Mucosa of descending colon (tissue), 3 donors: Measurements from ENCODE around the gene BCHE. TPM values are rescaled to one million over a fixed set of nuclear protein-coding genes. Genes with fewer than 3 reads are reported as not detected.

Source experiments
- ATAC-seq: fragments of 200-7000 bp; cut with Tn5 transposase; one replicate; pipeline ENCODE4 v1.9.1; 2020; ENCODE audit warnings: mild to moderate bottlenecking, moderate library complexity
- DNase-seq, 3 donors: peaks; one replicate each; pipeline ENCODE4 v3.0.0-alpha.2; 2020
- H3K36me3 ChIP-seq: fragments of 200-600 bp; one replicate; pipeline ENCODE4 v1.8.0; 2021; ENCODE audit warnings: low read depth, mild to moderate bottlenecking
- H3K4me1 ChIP-seq: fragments of 200-600 bp; one replicate; pipeline ENCODE4 v1.8.0; 2021; ENCODE audit warnings: low read depth, mild to moderate bottlenecking
- H3K4me3 ChIP-seq: fragments of 200-600 bp; one replicate; pipeline ENCODE4 v1.8.0; 2021; ENCODE audit warnings: mild to moderate bottlenecking
- H3K9me3 ChIP-seq: fragments of 200-600 bp; one replicate; pipeline ENCODE4 v1.8.0; 2021; ENCODE audit warnings: mild to moderate bottlenecking
- intact Hi-C, 2 donors: fragments of 100-400 bp; cut with DNase I in 1 of 2; cut with micrococcal nuclease in 1 of 2; formaldehyde crosslinking; loops; one replicate each; pipeline versions ENCODE4 v1.11.0 to v1.11.1; 2022; cut with DNase I, micrococcal nuclease
- total RNA-seq, 3 donors: library from RNA; stranded (reverse); fragmentation: NEBNext Ultra II Directional in 2 of 3; extraction: Animal tissue kit (Norgen Biotek cat#: 25700) in 2 of 3; gene quantifications; one replicate each; pipeline versions ENCODE4 v1.2.1 to v1.2.4, GENCODE V29; 2021 to 2023
- TF ChIP-seq, protein P1 (sequence below): fragments of 200-600 bp; IDR thresholded peaks from one replicate; pipeline ENCODE4 v1.8.0; 2022; ENCODE audit warnings: antibody characterized with exemption, mild to moderate bottlenecking
- donor health status: DM: no; HTN: no; CAD: no; lungs with moderate emphysema.
- donor health status: DM: no; HTN: no; CAD: no.
- donor health status: DM: no; HTN: yes; CAD: no.

BCHE gene
- total RNA-seq, 3 donors from 2014 or later = 1.2 to 26.6 (median 3.1) TPM

DNA sequence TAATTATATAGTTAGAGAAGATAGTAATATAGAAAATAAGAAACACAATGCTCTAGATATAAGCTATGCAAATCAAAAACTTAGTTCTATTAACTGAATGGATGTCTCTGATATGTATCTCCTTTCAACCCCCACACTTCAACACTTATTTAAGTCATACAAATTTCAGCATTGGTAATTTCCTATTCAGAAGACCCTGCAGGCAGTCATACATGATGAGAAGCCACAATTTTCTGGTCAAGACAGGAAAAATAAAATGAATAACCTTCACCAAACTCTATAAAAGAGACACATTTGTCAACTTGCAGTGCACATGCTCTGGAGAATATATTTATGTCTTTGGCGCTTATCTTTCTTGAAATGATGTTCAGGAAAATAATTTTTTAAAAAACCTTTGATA, 578 bp upstream of the BCHE start:
- TF ChIP-seq, protein P1, sequence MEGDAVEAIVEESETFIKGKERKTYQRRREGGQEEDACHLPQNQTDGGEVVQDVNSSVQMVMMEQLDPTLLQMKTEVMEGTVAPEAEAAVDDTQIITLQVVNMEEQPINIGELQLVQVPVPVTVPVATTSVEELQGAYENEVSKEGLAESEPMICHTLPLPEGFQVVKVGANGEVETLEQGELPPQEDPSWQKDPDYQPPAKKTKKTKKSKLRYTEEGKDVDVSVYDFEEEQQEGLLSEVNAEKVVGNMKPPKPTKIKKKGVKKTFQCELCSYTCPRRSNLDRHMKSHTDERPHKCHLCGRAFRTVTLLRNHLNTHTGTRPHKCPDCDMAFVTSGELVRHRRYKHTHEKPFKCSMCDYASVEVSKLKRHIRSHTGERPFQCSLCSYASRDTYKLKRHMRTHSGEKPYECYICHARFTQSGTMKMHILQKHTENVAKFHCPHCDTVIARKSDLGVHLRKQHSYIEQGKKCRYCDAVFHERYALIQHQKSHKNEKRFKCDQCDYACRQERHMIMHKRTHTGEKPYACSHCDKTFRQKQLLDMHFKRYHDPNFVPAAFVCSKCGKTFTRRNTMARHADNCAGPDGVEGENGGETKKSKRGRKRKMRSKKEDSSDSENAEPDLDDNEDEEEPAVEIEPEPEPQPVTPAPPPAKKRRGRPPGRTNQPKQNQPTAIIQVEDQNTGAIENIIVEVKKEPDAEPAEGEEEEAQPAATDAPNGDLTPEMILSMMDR = no peak
- no peaks in the 10 kb centered on the region for H3K9me3 ChIP-seq
- no peak overlapping the region for H3K4me3 ChIP-seq
- ATAC-seq (no peak), DNase-seq (no peak)
- no peaks in the 10 kb centered on the region for H3K36me3 ChIP-seq
- H3K4me1 ChIP-seq = no peaks in the 10 kb centered on the region
- intact Hi-C loops = no loop called here

DNA sequence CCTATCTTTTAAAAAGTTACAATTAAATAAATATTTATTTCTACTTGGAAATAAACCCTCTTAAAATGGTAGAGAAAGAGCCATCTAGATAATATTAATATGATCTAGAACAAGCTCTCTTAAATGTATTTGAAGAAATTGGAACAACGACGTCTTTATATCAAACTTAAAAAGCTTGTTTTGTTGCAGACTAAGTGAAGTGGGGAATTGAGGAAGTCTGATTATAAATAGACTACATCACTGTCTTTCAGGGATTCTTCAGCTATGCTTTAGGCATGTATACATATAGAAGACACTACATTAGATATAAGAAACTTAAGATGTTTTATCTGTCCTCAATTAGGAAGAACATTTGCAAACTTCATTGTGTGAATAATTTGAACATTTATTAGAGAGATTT, 1.8 kb downstream of the BCHE start:
- no peak overlapping the region for H3K4me3 ChIP-seq
- intact Hi-C loops = no loop called here
- ATAC-seq = no peak
- H3K4me1 ChIP-seq = no peaks in the 10 kb centered on the region
- no peaks in the 10 kb centered on the region for H3K9me3 ChIP-seq
- TF ChIP-seq, protein P1 = no peak
- H3K36me3 ChIP-seq = no peaks in the 10 kb centered on the region
- no peak for DNase-seq

DNA sequence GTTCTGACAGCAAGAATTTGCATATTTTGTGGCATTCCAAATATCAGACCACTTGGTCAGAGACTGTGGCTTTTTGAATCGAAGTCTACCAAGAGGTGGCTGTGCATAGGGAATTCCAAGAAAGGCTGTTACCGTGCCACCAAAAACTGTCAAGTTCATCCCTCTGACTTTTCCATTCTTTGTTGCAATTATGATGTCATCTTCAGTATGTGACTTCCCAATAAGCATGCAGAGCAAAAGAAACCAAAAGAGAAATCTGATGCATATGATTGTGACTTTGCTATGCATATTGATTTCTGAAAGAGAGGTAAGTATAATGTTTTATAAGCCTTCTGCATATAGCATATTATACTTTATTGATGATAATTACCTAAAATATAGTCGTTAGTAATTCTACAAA, 6.5 kb downstream of the BCHE start:
- Histone ChIP-seq H3K4me3 (no peak overlapping the region), H3K36me3 (no peaks in the 10 kb centered on the region), H3K9me3 (no peaks in the 10 kb centered on the region), H3K4me1 (no peaks in the 10 kb centered on the region)
- no peak for DNase-seq
- intact Hi-C loops = no loop called here
- no peak for ATAC-seq
- TF ChIP-seq, protein P1 = no peak

DNA sequence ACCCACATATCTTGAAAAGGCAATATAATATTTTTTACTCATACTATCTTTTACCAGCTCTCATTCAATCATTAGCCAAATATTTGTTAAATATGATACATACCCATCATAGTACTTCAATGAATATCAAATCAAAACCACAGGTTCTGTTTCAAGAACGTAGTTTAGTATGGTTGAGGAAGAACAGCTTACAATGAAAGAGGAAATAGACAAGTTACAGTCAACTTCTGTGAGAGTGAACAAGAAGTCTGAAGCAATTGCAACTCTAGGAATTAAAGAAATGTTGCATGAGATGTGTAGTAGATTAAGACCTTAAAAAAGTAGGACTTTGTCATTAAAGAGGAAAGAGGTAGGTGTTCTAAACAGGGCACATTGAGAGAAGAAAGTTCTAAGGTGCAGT, 9.3 kb downstream of the BCHE start:
- intact Hi-C loops = no loop called here
- H3K9me3 ChIP-seq = no peaks in the 10 kb centered on the region
- ATAC-seq (no peak), DNase-seq (no peak)
- no peak overlapping the region for H3K4me3 ChIP-seq
- TF ChIP-seq, protein P1 = no peak
- no peaks in the 10 kb centered on the region for H3K36me3 ChIP-seq
- no peaks in the 10 kb centered on the region for H3K4me1 ChIP-seq

DNA sequence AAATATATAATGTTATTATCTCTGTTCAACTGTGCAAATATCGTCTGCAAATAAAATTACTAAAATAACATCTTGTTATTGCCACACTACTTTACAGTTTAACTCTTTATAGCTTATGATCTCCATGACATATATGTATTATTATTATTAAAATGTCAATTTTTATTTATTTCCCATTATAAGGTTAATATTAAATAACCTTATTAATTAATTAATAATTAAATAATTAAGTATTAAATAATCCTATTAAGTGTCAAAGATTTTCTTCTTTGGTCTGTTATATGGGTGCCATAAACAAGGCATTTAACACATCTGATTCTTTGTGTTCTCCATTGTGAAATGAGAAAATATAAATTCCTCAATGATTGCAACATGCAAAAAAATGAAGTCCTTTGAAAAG, 10.0 kb downstream of the BCHE start:
- Histone ChIP-seq H3K4me3 (no peak overlapping the region), H3K4me1 (no peaks in the 10 kb centered on the region), H3K9me3 (no peaks in the 10 kb centered on the region), H3K36me3 (no peaks in the 10 kb centered on the region)
- ATAC-seq (no peak), DNase-seq (no peak)
- TF ChIP-seq, protein P1 = no peak
- intact Hi-C loops = no loop called here

DNA sequence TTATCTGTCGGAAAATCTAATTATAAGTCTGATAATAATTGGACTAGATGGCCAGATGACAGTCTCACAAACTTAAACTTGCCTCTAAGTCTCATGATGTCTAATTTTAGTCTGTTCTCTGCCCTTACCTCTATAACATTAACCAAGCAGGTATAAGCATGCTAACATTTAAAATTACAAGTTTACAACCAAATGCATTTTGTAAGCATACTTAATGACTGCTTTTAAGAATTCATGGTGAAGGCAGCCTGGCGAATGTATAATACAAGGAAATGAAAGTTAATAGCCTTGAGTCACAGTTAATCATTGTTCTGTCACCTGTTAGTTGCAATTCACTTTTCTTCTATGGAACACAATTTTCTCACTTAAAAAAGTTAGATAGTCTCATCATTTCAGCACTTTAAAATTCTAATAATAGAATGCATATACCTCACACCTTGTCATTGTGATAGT, 16.5 kb downstream of the BCHE start:
- no peaks in the 10 kb centered on the region for H3K9me3 ChIP-seq
- no peak for ATAC-seq
- H3K36me3 ChIP-seq = no peaks in the 10 kb centered on the region
- DNase-seq = no peak
- intact Hi-C loops = no loop called here
- no peaks in the 10 kb centered on the region for H3K4me1 ChIP-seq
- TF ChIP-seq, protein P1 = no peak
- no peak overlapping the region for H3K4me3 ChIP-seq
